PC-3 (cell line): ENCODE results near the gene OR10K1. TPM values are rescaled to one million over a fixed set of nuclear protein-coding genes. Genes with fewer than 3 reads are reported as not detected.
"Not testable (repeated sequence)": the region's sequence is repeated elsewhere in the genome, so short reads cannot be mapped to it uniquely, and the experiment has no call there.

Experiments used
- ATAC-seq: fragments of 200-7000 bp; cut with Tn5 transposase; 2 replicates; pipeline ENCODE4 v1.9.1; 2020; ENCODE audit warnings: mild to moderate bottlenecking, moderate library complexity
- BruUV-seq: library from RNA; stranded (reverse); fragments of 400-500 nt; replicated peaks from 2 replicates; lab custom pipeline; 2021; lab: Mats Ljungman, UMichigan
- CTCF ChIA-PET: fragments of 300-600 bp; sonication (Branson Sonifier 250); formaldehyde crosslinking; loops from one replicate; lab custom pipeline; 2022; ENCODE audit warnings: antibody characterized with exemption; lab: Charles Lee
- POLR2A ChIA-PET: fragments of 300-600 bp; sonication (Branson Sonifier 250); formaldehyde crosslinking; loops from one replicate; lab custom pipeline; 2022; ENCODE audit warnings: antibody characterized with exemption; ENCODE audit not compliant: unreplicated experiment; lab: Charles Lee
- DNase-seq: peaks from one replicate; pipeline ENCODE4 v3.0.0-alpha.2; 2015
- H2AFZ ChIP-seq: fragments of 300-600 bp; sonication (generic); 2 replicates; pipeline ENCODE4 v1.6.0; 2016; ENCODE audit warnings: antibody characterized with exemption, low read length
- H3F3A ChIP-seq: fragments of 300-600 bp; sonication (generic); one replicate; pipeline ENCODE4 v1.6.0; 2017; ENCODE audit warnings: antibody characterized with exemption, low read length, control low read depth, mild to moderate bottlenecking; ENCODE audit not compliant: unreplicated experiment
- H3K27ac ChIP-seq: fragments of 300-600 bp; sonication (generic); 2 replicates; pipeline ENCODE4 v1.5.1; 2016; ENCODE audit warnings: mild to moderate bottlenecking, low read length
- H3K27me3 ChIP-seq: fragments of 300-600 bp; sonication (generic); 2 replicates; pipeline ENCODE4 v1.6.1; 2016; ENCODE audit warnings: low read length, mixed read lengths
- H3K36me3 ChIP-seq: fragments of 300-600 bp; sonication (generic); 2 replicates; pipeline ENCODE4 v1.6.1; 2016; ENCODE audit warnings: low read depth, mixed run types, low read length, mixed read lengths
- H3K4me1 ChIP-seq: fragments of 300-600 bp; sonication (generic); 2 replicates; pipeline ENCODE4 v1.5.1; 2016; ENCODE audit warnings: low read length; ENCODE audit not compliant: insufficient read depth
- H3K4me2 ChIP-seq: fragments of 300-600 bp; sonication (generic); 2 replicates; pipeline ENCODE4 v1.6.0; 2016; ENCODE audit warnings: low read length
- H3K4me3 ChIP-seq: fragments of 300-600 bp; sonication (generic); 2 replicates; pipeline ENCODE4 v1.5.1; 2016; ENCODE audit warnings: mild to moderate bottlenecking, low read length, mixed read lengths
- H3K79me2 ChIP-seq: fragments of 300-600 bp; sonication (generic); 2 replicates; pipeline ENCODE4 v1.6.1; 2017; ENCODE audit warnings: low read length, mixed read lengths
- H3K9ac ChIP-seq: fragments of 300-600 bp; sonication (generic); 2 replicates; pipeline ENCODE4 v1.6.0; 2016; ENCODE audit warnings: mild to moderate bottlenecking, low read length
- H3K9me2 ChIP-seq: fragments of 300-600 bp; sonication (generic); replicated peaks from 2 replicates; pipeline ENCODE4 v1.6.1; 2016; ENCODE audit warnings: mixed run types, low read length, mixed read lengths
- H3K9me3 ChIP-seq: fragments of 300-600 bp; sonication (generic); 2 replicates; pipeline ENCODE4 v1.6.1; 2016; ENCODE audit warnings: low read length, mixed read lengths
- H4K20me1 ChIP-seq: fragments of 300-600 bp; sonication (generic); 2 replicates; pipeline ENCODE4 v1.6.1; 2016; ENCODE audit warnings: low read length, mixed read lengths
- CTCF ChIP-seq: fragments of 300-600 bp; sonication (generic); conservative IDR thresholded peaks from 2 replicates; pipeline ENCODE4 v1.5.1; 2017; ENCODE audit warnings: antibody characterized with exemption, low read depth, mild to moderate bottlenecking, low read length
- EZH2 ChIP-seq: fragments of 300-600 bp; sonication (generic); IDR thresholded peaks from one replicate; pipeline ENCODE4 v1.6.1; 2017; ENCODE audit warnings: antibody characterized with exemption, mild to moderate bottlenecking, low read length; ENCODE audit not compliant: unreplicated experiment
- EZH2phosphoT487 ChIP-seq: fragments of 300-600 bp; sonication (generic); IDR thresholded peaks from 2 replicates; pipeline ENCODE4 v1.6.1; 2018; ENCODE audit warnings: mild to moderate bottlenecking, antibody characterized with exemption, low read length, borderline replicate concordance
- intact Hi-C: fragments of 100-400 bp; cut with micrococcal nuclease; formaldehyde crosslinking; loops from 2 replicates; pipeline ENCODE4 v1.9.0; 2023
- total RNA-seq: library from RNA; depleted of rRNA; stranded (reverse); fragments of >200 nt; gene quantifications from 2 replicates; pipeline ENCODE4 v1.2.3, GENCODE V29; 2014

The OR10K1 gene
- total RNA-seq, 1 experiment from 2014 or later = not detected

GRCh38 chr1:158426137-158426536, 35.5 kb upstream of the OR10K1 start, which contains the start of gene OR10K2:
Gene OR10K2 (minus strand): TSS chr1:158426237. CDS start chr1:158420866, 5,371 bp downstream.
- Histone ChIP-seq H4K20me1 (no peaks in the 10 kb centered on the region), H3K9me3 (no peaks in the 10 kb centered on the region), H3K27ac (no peak within 1 kb of the TSS), H3K4me1 (no peaks in the 10 kb centered on the region), H3K27me3 (no peaks in the 10 kb centered on the region), H3K9me2 (no peaks in the 10 kb centered on the region), H3K4me3 (no peak within 1 kb of the TSS), H3K4me2 (no peak within 1 kb of the TSS), H3K36me3 (no peaks in the 10 kb centered on the region), H3F3A (no peaks in the 10 kb centered on the region), H3K79me2 (no peaks in the 10 kb centered on the region), H3K9ac (no peak within 1 kb of the TSS), H2AFZ (no peak within 1 kb of the TSS)
- intact Hi-C loops = no loop called here
- TF ChIP-seq EZH2phosphoT487 (no peak), EZH2 (no peak), CTCF (no peak)
- DNase-seq (no peak), ATAC-seq (no peak)
- CTCF ChIA-PET = no interaction called here
- BruUV-seq = no TSS peak
- POLR2A ChIA-PET = no interaction called here

- intact Hi-C loops, H3K9me3 ChIP-seq: not testable (repeated sequence)
Observed at GRCh38 chr1:158430163-158430562, 31.5 kb upstream of the OR10K1 start.

GRCh38 chr1:158434741-158435140, 26.9 kb upstream of the OR10K1 start:
- no TSS peak for BruUV-seq
- no peaks in the 10 kb centered on the region for H3K9me2 ChIP-seq
- DNase-seq = no peak
- H3K4me2 ChIP-seq = no peak overlapping the region
- no peaks in the 10 kb centered on the region for H3K4me1 ChIP-seq
- no peaks in the 10 kb centered on the region for H3F3A ChIP-seq
- H3K27me3 ChIP-seq = no peaks in the 10 kb centered on the region
- no peak overlapping the region for H3K4me3 ChIP-seq
- no peaks in the 10 kb centered on the region for H4K20me1 ChIP-seq
- H3K27ac ChIP-seq = no peak overlapping the region
- TF ChIP-seq EZH2 (no peak), EZH2phosphoT487 (no peak), CTCF (no peak)
- intact Hi-C loops = no loop called here
- H3K36me3 ChIP-seq = no peaks in the 10 kb centered on the region
- H3K9ac ChIP-seq = no peak overlapping the region
- no peaks in the 10 kb centered on the region for H3K79me2 ChIP-seq
- no peak overlapping the region for H2AFZ ChIP-seq
- POLR2A ChIA-PET = no interaction called here
- no peaks in the 10 kb centered on the region for H3K9me3 ChIP-seq
- no peak for ATAC-seq
- CTCF ChIA-PET = no interaction called here

More at GRCh38 chr1:158430163-158430562, 31.5 kb upstream of the OR10K1 start:
- BruUV-seq, H3K27ac ChIP-seq, DNase-seq, H3K4me1 ChIP-seq, H3K9ac ChIP-seq, H3K27me3 ChIP-seq, H3K4me2 ChIP-seq, CTCF ChIA-PET, ATAC-seq, H3K9me2 ChIP-seq, H3K79me2 ChIP-seq, H3K4me3 ChIP-seq, H2AFZ ChIP-seq, H4K20me1 ChIP-seq, POLR2A ChIA-PET, H3K36me3 ChIP-seq, H3F3A ChIP-seq: not testable (repeated sequence)
